HT-29 (cell line): ENCODE data around the gene ZNF844. TPM values are rescaled to one million over a fixed set of nuclear protein-coding genes. Genes with fewer than 3 reads are reported as not detected.
"Not testable (repeated sequence)": the region's sequence is repeated elsewhere in the genome, so short reads cannot be mapped to it uniquely, and the experiment has no call there.

Experiments used
- DNase-seq: peaks from one replicate; pipeline ENCODE4 v3.0.0-alpha.2; 2015; ENCODE audit warnings: low spot score
- small RNA-seq: library from RNA; depleted of rRNA; stranded (forward); fragments of <200 nt; gene quantifications from one replicate; pipeline ENCODE3, GENCODE V24; 2014
- total RNA-seq: library from RNA; depleted of rRNA; stranded (reverse); fragments of >200 nt; shearing (Covaris generic); gene quantifications from 2 replicates; pipeline ENCODE4 v1.2.3, GENCODE V29; 2014; rRNA removed

The ZNF844 gene
- total RNA-seq, 1 experiment from 2014 or later = 0.99 TPM

DNA sequence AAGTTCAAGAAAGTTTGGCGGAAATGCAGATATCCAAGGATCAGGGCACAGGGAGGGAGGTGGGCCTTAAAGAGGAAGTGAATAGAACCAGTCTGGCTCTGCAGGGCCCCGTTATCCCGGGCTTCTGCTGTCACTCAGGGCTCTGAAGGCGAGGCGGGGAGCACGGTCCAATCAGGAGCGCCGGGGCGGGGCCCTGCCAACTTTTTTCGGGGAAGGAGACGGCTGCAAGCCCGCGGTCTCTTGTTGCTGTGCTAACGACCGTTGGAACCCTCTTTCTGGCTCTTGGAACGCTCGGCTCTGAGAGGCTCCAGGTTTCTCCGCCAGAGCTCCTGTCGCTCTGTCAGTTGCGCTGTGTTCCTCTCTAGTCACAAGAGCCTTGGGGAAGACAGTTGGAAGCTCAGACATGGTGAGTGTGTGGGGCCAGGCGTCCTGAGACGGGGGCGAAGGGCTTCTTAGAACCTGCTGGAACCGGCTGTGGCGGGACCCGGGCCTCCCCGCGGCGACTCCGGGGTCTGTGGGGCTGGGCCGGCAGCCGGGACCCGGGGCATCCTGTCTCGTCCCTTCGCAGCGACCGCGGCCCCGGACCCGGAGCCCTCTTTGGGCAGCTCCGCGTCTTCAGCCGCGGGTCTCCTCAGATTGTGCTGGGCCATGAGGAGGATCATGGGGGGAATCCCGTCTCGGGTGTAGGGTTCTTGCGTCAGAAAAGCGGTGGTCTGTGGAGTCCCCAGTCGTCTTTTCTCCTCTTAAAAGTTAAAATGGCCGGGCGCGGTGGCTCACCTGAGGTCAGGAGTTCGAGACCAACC, 27.7 kb downstream of the ZNF844 start:
- DNase-seq = no peak

DNA sequence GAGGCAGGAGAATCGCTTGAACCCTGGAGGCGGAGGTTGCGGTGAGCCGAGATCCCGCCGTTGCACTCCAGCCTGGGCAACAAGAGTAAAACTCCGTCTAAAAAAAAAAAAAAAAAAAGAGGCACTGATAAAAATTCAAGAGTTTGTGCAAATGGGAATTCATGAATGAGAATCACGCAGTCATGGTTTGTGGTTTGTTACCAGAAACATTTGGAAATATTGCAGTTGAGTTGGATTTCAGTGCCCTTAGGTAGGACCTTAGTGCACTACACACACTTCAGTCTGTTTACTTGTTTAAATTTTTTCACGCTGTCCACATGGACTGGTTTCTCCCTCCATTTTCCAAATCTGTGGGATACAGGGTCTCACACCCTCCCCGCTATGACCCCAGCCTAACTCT, 28.4 kb downstream of the ZNF844 start:
- no peak for DNase-seq

DNA sequence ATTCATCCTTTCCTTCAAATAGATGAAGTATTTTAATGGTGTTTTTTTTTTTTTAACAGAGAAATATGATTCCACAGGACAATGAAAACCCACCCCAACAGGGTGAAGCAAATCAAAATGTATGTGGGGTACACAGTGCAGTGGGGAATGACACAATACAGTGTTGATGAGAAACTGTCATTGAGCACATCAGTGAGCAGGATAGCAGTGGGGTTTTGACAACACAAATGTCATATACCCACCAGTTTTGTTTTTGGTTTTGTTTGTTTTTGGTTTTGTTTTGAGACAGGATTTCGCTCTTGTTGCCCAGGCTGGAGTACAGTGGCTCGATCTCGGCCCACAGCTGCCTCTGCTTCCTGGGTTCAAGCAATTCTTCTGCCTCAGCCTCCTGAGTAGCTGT, 29.2 kb downstream of the ZNF844 start:
- no peak for DNase-seq

DNA sequence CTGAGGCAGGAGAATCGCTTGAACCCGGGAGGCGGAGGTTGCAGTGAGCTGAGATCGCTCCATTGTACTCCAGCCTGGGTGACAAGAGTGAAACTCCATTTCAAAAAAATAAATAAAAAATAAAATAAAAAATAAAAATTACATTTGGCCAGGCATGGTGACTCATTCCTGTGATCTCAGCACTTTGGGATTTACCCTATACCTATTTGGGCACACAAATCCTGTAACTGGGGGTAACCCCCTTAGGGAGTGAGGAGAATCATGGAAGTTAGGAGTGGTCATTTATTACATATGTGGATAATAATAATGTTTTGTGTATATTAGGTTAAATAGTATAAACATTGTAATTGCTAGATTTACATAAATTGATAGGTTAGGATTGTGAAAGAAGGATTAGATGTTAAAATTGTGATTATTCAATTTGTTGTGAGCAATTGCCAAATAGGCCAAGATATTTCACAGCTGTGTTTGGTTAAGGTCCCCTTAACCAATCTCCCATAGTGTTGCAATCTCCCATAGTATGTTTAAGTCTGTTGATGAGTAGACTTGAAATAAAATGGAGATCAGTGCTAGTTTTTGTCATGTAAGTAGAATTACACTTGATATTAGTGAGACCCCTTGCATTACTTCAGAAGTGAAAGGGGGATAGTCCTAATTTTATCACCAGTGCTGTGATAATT, 30.7 kb downstream of the ZNF844 start:
- no peak for DNase-seq

- DNase-seq = no peak
These were observed 33.5 kb downstream of the ZNF844 start for GRCh38 chr19:12098040-12098439.

DNA sequence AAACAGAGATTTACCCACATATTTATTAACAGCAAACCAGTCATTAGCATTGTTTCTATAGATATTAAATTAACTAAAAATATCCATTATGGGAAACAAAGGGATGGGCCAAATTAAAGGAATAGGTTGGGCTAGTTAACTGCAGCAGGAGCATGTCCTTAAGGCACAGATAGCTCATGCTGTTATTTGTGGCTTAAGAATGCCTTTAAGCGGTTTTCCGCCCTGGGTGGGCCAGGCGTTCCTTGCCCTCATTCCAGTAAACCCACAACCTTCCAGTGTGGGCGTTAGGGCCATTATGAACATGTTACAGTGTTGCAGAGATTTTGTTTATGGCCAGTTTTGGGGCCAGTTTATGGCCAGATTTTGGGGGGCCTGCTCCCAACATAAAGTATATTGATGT, 39.4 kb downstream of the ZNF844 start:
- not testable (repeated sequence) for DNase-seq

DNA sequence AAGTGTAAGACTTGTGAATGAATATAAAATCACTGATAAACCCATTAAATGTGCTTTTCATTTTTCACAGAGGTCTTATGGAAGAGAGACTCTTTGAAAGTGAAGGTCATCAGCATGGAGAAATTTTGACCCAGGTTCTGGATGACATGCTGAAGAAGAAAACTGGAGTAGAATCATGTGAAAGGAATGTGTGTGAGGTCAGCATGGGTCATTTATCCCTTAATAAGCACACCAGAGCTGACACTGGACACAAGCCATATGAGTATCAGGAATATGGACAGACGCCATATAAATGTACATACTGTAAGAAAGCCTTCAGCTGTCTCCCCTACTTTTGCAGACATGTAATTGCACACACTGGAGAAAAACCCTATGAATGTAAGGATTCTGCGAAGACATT, 46.6 kb downstream of the ZNF844 start:
- no peak for DNase-seq

DNA sequence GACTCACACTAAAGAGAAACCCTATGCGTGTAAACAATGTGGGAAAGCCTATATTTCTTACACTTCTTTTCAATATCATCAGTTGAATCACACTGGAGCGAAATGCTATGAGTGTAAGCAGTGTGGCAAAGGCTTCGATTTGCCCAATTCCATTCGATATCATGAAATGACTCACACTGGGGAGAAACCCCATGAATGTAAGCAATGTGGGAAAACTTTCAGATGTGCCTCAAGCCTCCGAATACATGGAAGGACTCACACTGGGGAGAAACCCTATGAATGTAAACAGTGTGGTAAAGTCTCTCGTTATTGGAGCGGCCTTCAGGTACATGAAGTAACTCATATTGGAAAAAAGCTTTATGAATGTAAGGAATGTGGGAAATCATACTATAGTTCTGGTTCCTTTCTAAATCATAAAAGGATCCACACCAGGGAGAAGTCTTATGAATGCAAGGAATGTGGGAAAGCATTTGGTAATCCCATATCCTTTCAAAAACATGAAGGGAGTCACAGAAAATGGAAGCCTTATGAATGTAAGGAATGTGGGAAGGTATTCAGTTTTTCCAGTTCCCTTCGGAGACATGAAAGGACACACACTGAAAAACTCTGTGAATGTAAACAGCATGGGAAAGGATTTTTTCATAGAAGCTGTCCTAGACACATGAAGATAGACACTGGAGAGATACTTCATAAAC, 47.6 kb downstream of the ZNF844 start:
- no peak for DNase-seq

GRCh38 chr19:12112701-12113100, 48.2 kb downstream of the ZNF844 start:
- no peak for DNase-seq

DNA sequence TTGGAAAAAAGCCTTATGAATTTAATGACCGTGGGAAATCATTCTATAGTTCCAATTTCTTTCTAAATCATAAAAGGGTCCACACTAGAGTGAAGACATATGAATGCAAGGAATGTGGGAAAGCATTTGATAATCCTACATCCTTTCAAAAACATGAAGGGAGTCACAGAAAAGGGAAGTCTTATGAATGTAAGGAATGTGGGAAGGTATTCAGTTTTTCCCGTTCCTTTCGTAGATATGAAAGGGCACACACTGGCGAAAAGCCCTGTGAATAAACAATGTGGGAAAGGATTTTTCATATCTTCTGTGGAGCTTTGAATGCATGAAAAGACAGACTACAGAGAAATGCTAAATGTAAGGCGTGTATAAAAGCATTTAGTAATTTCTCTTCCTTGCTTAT, 48.6 kb downstream of the ZNF844 start:
- DNase-seq = no peak

- no peak for DNase-seq
These were observed 52.9 kb downstream of the ZNF844 start for GRCh38 chr19:12117201-12117970.

- DNase-seq = peak; percentile 21
These were observed 62.2 kb downstream of the ZNF844 start for GRCh38 chr19:12126707-12127106.

Small RNA genes within 50 kb of the gene (small RNA-seq; reads per million reads assigned to genes)
- gene RF00019 = not detected
- gene RNA5SP465 = not detected
- not detected for gene RNA5SP466
- not detected for gene RNA5SP467

Other genes with a start within 250 kb of the ZNF844 start
- gene ZNF439, start 216.0 kb upstream of the ZNF844 start, total RNA-seq = not detected in 2 replicates
- 1.6 and 2.0 TPM in 2 replicates for gene ZNF69, start 176.9 kb upstream of the ZNF844 start, total RNA-seq
- 2.1 and 3.1 TPM in 2 replicates for gene ZNF700, start 139.6 kb upstream of the ZNF844 start, total RNA-seq
- 0.20 and 0.76 TPM in 2 replicates for gene ZNF763, start 99.7 kb upstream of the ZNF844 start, total RNA-seq
- 0.21 and 0.79 TPM in 2 replicates for gene ZNF433, start 29.1 kb upstream of the ZNF844 start, total RNA-seq
- gene ZNF878, start 11.8 kb upstream of the ZNF844 start, total RNA-seq = 0.16 TPM in 1 of 2 replicates, not detected in the other
- 1.1 TPM in 2 replicates for gene ZNF20, start 75.6 kb downstream of the ZNF844 start, total RNA-seq
- gene ZNF625, start 92.0 kb downstream of the ZNF844 start, total RNA-seq = not detected in 2 replicates
- 0.39 and 0.61 TPM in 2 replicates for gene ZNF136, start 98.4 kb downstream of the ZNF844 start, total RNA-seq
- gene ZNF44, start 230.2 kb downstream of the ZNF844 start, total RNA-seq = 0.94 and 3.0 TPM in 2 replicates